Esophagus muscularis mucosa (tissue), 4 donors: ENCODE data around the gene IRX4. TPM values are rescaled to one million over a fixed set of nuclear protein-coding genes. Genes with fewer than 3 reads are reported as not detected.

ENCODE experiments used
- DNase-seq: peaks from one replicate; pipeline ENCODE4 v3.0.0-alpha.2; 2017; ENCODE audit errors: extremely low spot score
- H3K27ac ChIP-seq, 4 donors: fragments of 200-600 bp; sonication (generic); replicated peaks in 1 of 4; 1 replicate in 3 of 4; 2 replicates in 1 of 4; pipeline ENCODE4 v1.5.1; 2016 to 2019; ENCODE audit warnings: mild to moderate bottlenecking in 1 of 4
- H3K27me3 ChIP-seq, 4 donors: fragments of 200-600 bp; sonication (generic); one replicate each; pipeline versions ENCODE4 v1.5.1 to v1.6.0; 2016 to 2019
- H3K36me3 ChIP-seq, 4 donors: fragments of 200-600 bp; sonication (generic); one replicate each; pipeline ENCODE4 v1.5.1; 2016 to 2019
- H3K4me1 ChIP-seq, 4 donors: fragments of 200-600 bp; sonication (generic); one replicate each; pipeline ENCODE4 v1.5.1; 2016 to 2019
- H3K4me3 ChIP-seq, 4 donors: fragments of 200-600 bp; sonication (generic); 1 replicate in 2 of 4; 2 replicates in 2 of 4; pipeline ENCODE4 v1.5.1; 2016 to 2019; ENCODE audit warnings: mild to moderate bottlenecking in 4 of 4, moderate library complexity in 1 of 4
- H3K9me3 ChIP-seq, 4 donors: fragments of 200-600 bp; sonication (generic); 1 replicate in 3 of 4; 2 replicates in 1 of 4; pipeline ENCODE4 v1.5.1; 2016 to 2019
- CTCF ChIP-seq, 3 experiments: fragments of 200-600 bp in 2 of 3; fragments of 450-650 bp in 1 of 3; sonication (generic) in 2 of 3; IDR thresholded peaks; one replicate each; pipeline ENCODE4 v1.5.1; 2017 to 2019; ENCODE audit warnings: antibody characterized with exemption in 3 of 3, mild to moderate bottlenecking in 2 of 3, moderate library complexity in 1 of 3
- EP300 ChIP-seq: sonication (generic); formaldehyde crosslinking; IDR thresholded peaks from one replicate; pipeline ENCODE4 v1.6.1; 2017; ENCODE audit warnings: antibody characterized with exemption
- POLR2A ChIP-seq: fragments of 450-650 bp; IDR thresholded peaks from one replicate; pipeline ENCODE4 v1.6.1; 2017; ENCODE audit warnings: antibody characterized with exemption, moderate library complexity, mild to moderate bottlenecking, low read depth
- POLR2AphosphoS5 ChIP-seq, 2 donors: sonication (generic); formaldehyde crosslinking; IDR thresholded peaks; one replicate each; pipeline ENCODE4 v1.6.1; 2017; ENCODE audit warnings: antibody characterized with exemption in 2 of 2
- WGBS: methylation state at CpG from one replicate; pipeline ENCODE4 v1.1.5; 2018; 5-methylcytosine and 5-hydroxymethylcytosine counted together
- intact Hi-C: fragments of 100-400 bp; cut with DNase I; formaldehyde crosslinking; loops from one replicate; pipeline ENCODE4 v1.15.1; 2023
- total RNA-seq, 4 donors: library from RNA; depleted of rRNA; stranded (reverse); fragments of >200 nt; gene quantifications; one replicate each; pipeline versions ENCODE4 v1.1.0 to v1.2.1, GENCODE V29; 2016

IRX4 gene
- total RNA-seq, 4 donors from 2014 or later = not detected

DNA sequence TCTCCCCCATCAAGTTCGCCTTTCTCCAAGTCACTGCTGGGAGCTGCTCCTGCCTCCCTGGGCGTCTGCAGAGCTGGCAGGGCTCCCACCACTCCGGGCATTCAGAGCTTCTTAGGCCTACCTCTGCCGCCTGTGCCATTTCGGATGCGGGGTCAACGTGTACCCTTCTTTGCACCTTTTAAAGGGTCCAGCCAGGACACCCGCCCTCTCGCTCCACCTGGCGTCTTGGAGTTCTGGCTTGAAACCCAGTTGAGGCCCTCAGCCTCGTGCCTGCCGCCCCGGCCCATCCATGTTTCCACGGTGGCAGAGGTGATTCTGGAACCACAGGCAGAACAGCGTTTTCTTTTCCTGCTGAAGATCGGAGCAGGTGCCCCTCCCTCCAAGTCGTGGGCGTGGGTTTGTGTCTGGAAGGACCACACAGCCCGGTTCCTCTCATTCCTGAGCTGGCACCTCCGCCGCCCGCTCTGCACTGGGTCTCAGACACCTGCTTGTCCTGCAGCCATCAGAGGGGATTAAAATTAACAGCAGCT, 48.6 kb downstream of the IRX4 start:
- Histone ChIP-seq H3K4me1 (no peaks in the 10 kb centered on the region), H3K9me3 (no peaks in the 10 kb centered on the region), H3K36me3 (peaks cover 0 to 11% (median 3%) of the 10 kb centered on the region in 4 donors), H3K27me3 (peaks cover 0 to 52% (median 0%) of the 10 kb centered on the region in 4 donors), H3K4me3 (no peak overlapping the region), H3K27ac (no peak overlapping the region)
- WGBS = 65% methylated on average over 22 of the region's 22 CpGs
- no peak for DNase-seq
- intact Hi-C loops = no loop called here
- no peak for TF ChIP-seq POLR2A
- no peak for TF ChIP-seq POLR2AphosphoS5 (IDR thresholded peaks at IDR 0.05)
- no peak for TF ChIP-seq CTCF (IDR thresholded peaks at IDR 0.05)
- no peak for TF ChIP-seq EP300

DNA sequence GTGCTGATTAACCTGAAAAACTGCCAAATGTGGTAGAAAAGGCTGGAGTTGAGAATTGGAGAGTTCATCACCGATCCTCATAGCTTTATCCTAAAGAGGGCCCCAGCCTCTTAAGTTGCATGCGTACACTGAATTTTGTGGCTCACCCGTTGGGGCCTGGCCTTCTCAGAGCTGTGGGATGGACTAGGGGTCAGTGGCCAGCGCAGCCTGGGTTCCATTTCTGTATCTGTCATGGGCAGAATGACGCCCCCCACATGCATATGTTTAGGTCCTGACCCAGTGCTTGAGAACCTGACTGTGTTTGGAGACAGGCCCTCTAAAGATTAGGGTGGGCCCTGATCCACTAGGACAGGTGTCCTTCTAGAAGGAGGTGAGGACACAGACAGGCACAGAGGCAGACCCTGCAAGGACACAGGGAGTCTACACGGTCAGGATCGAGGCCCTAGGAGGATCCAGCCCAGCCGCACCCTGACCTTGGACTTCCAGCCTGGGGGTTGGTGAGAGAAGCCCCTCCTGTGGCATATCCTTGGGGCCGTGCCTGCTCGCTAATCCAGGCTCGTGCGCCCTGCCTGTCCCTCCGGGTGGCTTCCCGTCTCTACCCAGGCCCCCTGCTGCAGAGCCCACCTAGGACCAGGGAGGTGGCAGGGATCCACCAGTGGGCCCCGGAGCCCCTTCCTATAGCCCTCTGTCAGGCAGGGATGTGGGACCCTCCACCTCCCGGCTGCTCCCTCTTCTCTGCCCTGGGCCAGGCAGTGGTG, 49.3 kb downstream of the IRX4 start:
- H3K4me3 ChIP-seq = no peak overlapping the region
- H3K9me3 ChIP-seq = no peaks in the 10 kb centered on the region
- no peak overlapping the region for H3K27ac ChIP-seq
- TF ChIP-seq CTCF (IDR thresholded peaks at IDR 0.05) (no peak), EP300 (no peak), POLR2AphosphoS5 (IDR thresholded peaks at IDR 0.05) (no peak), POLR2A (no peak)
- no peak for DNase-seq
- H3K27me3 ChIP-seq = peaks cover 0 to 46% (median 0%) of the 10 kb centered on the region in 4 donors
- peaks cover 0 to 11% (median 3%) of the 10 kb centered on the region in 4 donors for H3K36me3 ChIP-seq
- H3K4me1 ChIP-seq = no peaks in the 10 kb centered on the region
- intact Hi-C loops = no loop called here
- 88% methylated on average over 8 of the region's 16 CpGs for WGBS

DNA sequence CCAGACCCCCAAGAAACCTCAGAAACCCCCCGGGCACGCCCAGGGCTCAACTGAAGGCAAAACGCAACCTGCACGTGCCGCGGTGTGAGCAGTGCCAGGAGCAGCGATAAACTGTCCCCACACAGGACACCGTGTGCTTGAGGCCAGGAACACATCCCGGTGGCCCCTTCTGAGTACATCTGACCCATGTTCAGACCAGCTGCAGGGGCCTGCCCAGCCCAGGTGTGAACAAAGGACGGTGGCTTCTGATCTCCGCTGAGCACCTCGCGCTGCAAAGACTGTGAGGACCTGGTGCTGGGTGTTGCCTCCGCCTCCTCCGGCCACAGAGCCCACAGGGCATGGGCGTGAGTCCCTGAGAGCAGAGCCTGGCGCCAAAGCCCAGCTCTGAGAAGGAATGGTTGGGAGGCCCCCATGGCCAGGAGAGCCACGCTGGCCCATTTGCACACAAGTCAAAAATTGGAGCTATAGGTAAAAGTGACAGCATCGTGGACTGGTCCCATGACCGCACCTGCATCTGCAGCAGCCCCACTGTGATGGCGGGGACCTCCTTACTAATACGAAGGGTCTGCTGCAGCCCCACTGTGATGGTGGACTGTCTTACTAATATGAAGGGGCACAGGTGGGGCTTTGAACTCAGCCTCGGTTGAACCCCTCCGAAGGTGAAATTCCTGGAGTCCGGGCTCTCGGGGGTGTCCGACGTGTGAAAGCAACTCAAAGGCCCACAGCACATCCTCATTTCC, 50.0 kb downstream of the IRX4 start:
- H3K36me3 ChIP-seq = peaks cover 0 to 12% (median 3%) of the 10 kb centered on the region in 4 donors
- no peaks in the 10 kb centered on the region for H3K4me1 ChIP-seq
- no peaks in the 10 kb centered on the region for H3K9me3 ChIP-seq
- peaks cover 0 to 40% (median 0%) of the 10 kb centered on the region in 4 donors for H3K27me3 ChIP-seq
- H3K27ac ChIP-seq = no peak overlapping the region
- H3K4me3 ChIP-seq = no peak overlapping the region
- TF ChIP-seq POLR2A = no peak
- TF ChIP-seq CTCF (IDR thresholded peaks at IDR 0.05) = no peak
- no peak for TF ChIP-seq POLR2AphosphoS5 (IDR thresholded peaks at IDR 0.05)
- TF ChIP-seq EP300 = no peak
- no peak for DNase-seq
- 80% methylated on average over 20 of the region's 28 CpGs for WGBS
- intact Hi-C loops = no loop called here

GRCh38 chr5:1831677-1832313, 50.9 kb downstream of the IRX4 start:
- no peak overlapping the region for H3K27ac ChIP-seq
- no peaks in the 10 kb centered on the region for H3K9me3 ChIP-seq
- DNase-seq = no peak
- TF ChIP-seq CTCF (IDR thresholded peaks at IDR 0.05) = no peak
- TF ChIP-seq POLR2AphosphoS5 (IDR thresholded peaks at IDR 0.05) = no peak
- TF ChIP-seq EP300 = no peak
- no peak for TF ChIP-seq POLR2A
- peaks cover 0 to 17% (median 6%) of the 10 kb centered on the region in 4 donors for H3K36me3 ChIP-seq
- H3K4me1 ChIP-seq = no peaks in the 10 kb centered on the region
- H3K27me3 ChIP-seq = peaks cover 0 to 31% (median 0%) of the 10 kb centered on the region in 4 donors
- intact Hi-C loops = no loop called here
- H3K4me3 ChIP-seq = no peak overlapping the region
- 51% methylated on average over 10 of the region's 14 CpGs for WGBS
